HUES48 (cell line): ENCODE results near the gene DAZAP1.

Experiments used
- H3K27ac ChIP-seq: one replicate; pipeline ENCODE4 v1.7.0; 2013; ENCODE audit warnings: low read depth, low read length, inconsistent platforms
- H3K27me3 ChIP-seq: 2 replicates; pipeline ENCODE4 v1.6.1; 2013; ENCODE audit warnings: mild to moderate bottlenecking, low read length; ENCODE audit not compliant: control insufficient read depth, insufficient read depth
- H3K36me3 ChIP-seq: 2 replicates; pipeline ENCODE4 v1.6.1; 2013; ENCODE audit warnings: low read length; ENCODE audit not compliant: control insufficient read depth, insufficient read depth
- H3K4me1 ChIP-seq: 2 replicates; pipeline ENCODE4 v1.6.1; 2013; ENCODE audit warnings: mild to moderate bottlenecking, low read length; ENCODE audit not compliant: control insufficient read depth, insufficient read depth
- H3K4me3 ChIP-seq: 2 replicates; pipeline ENCODE4 v1.5.1; 2013; ENCODE audit warnings: mild to moderate bottlenecking, low read depth, low read length
- H3K9ac ChIP-seq: 2 replicates; pipeline ENCODE4 v1.6.1; 2013; ENCODE audit warnings: mild to moderate bottlenecking, low read depth, low read length, moderate library complexity
- H3K9me3 ChIP-seq: 2 replicates; pipeline ENCODE4 v1.6.1; 2013; ENCODE audit warnings: low read length; ENCODE audit not compliant: control insufficient read depth, insufficient read depth

Gene DAZAP1

DNA sequence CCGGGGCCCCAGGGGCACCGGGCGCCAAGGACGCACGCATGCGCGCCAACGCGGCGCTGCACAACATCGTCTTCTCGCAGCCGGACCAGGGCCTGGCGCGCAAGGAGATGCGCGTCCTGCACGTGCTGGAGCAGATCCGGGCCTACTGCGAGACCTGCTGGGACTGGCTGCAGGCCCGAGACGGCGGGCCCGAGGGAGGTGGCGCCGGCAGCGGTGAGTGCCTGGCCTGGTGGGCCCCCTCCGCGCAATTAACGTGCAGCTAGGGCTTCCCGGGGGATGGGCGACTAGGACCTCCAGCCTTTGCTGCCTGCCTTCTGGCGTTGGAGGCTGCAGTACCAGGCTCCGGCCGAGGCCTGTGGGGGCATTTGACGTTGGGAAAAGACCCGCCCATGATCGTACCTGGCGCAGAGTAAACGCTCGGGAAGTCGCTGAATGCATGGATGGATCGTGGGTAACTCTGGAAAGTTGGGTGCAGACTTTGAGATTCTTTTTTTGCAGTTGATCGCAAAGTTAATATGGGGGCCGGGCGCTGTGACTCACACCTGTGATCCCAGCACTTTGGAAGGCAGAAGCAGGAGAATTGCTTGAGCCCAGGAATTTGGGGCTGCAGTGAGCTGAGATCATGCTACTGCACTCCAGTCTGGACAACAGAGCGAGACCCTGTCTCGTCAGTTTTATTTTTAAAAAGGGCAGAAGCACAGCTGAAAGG, 49.8 kb downstream of the DAZAP1 start:
- H3K4me1 ChIP-seq = peaks cover 4% of the 10 kb centered on the region; the same call in 1 of the 2 replicates
- no peak overlapping the region for H3K4me3 ChIP-seq
- no peak overlapping the region for H3K27ac ChIP-seq
- no peak overlapping the region for H3K9ac ChIP-seq
- no peaks in the 10 kb centered on the region for H3K9me3 ChIP-seq
- H3K36me3 ChIP-seq = no peaks in the 10 kb centered on the region
- H3K27me3 ChIP-seq = peaks cover 27% of the 10 kb centered on the region

DNA sequence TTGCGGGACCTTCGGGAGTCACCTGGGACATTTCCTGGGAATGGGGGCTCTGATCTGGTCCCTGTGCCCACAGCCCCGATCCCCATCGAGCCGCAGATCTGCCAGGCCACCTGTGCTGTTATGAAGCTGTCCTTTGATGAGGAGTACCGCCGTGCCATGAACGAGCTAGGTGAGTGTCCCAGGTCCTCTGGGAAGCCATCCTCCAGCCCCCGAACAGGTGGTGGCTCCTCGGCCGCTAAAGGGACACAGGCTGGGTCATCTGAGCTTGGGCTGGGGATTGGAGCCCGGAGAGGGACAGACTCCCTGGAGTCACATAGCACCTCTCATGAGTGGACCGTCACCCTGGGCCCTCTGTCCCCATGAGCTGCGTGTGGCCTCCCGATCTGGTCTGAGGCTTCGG, 50.5 kb downstream of the DAZAP1 start:
- Histone ChIP-seq H3K9me3 (no peaks in the 10 kb centered on the region), H3K4me1 (no peaks in the 10 kb centered on the region), H3K27me3 (peaks cover 19% of the 10 kb centered on the region), H3K27ac (no peak overlapping the region), H3K4me3 (no peak overlapping the region), H3K9ac (no peak overlapping the region), H3K36me3 (no peaks in the 10 kb centered on the region)

DNA sequence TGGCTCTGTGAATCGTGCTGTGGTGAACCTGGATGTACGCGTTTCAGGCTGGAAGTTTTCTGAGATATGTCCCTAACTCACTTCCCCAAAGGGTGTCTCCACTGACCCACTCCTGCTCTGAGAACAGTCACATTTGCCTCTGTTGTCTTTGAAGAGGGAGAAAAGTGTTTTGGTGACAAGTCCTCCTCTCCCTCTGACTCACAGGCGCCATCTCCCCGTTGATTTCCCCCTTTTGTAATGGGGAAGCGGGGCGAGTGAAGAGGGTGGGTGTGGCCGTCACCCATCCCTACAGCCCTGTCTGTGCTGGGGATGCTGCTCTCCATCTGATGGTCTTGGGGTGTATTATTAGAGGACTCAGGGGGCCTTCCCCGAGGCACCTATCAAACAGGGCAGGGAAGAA, 52.1 kb downstream of the DAZAP1 start:
- no peak overlapping the region for H3K27ac ChIP-seq
- no peak overlapping the region for H3K9ac ChIP-seq
- no peaks in the 10 kb centered on the region for H3K36me3 ChIP-seq
- H3K9me3 ChIP-seq = no peaks in the 10 kb centered on the region
- no peak overlapping the region for H3K4me3 ChIP-seq
- no peaks in the 10 kb centered on the region for H3K4me1 ChIP-seq
- H3K27me3 ChIP-seq = peaks cover 18% of the 10 kb centered on the region

DNA sequence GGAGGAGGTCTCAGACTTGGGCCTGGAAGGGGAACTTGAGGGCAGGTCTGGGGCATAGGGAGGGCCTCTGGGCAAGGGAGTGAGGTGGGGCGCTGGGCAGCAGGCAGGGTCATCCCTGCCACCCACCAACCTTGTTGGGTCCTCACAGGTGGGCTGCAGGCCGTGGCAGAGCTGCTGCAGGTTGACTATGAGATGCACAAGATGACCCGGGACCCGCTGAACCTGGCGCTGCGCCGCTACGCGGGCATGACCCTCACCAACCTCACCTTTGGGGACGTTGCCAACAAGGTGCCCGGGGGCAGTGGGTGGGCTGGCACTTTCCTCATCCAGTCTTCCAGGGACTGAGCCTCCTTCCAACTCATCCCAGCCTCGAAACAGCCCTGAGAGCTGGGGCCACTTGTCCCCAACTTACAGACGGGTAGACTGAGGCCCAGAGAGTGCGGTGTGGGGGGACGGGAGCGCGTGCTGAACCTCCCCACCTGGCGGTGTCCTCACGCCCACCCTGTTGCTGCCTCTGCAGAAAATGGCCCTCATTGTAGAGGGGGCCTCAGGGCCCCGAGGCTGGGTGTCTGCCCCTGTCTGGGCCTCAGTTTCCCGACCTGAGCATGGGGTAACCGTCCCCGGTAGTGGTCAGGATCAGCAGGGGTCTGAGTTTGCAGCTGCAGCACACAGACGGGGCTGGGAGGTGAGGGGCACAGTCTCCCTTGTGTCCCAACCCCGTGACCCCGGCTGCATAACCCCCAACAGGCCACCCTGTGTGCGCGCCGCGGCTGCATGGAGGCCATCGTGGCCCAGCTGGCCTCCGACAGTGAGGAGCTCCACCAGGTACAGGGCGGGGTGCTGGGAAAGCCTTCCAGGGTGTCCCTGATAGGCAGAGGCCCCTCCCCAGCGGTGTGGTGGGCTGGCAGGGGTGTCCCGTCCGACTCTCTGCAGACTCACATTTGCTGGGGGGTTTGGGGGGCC, 52.9 kb downstream of the DAZAP1 start:
- no peak overlapping the region for H3K27ac ChIP-seq
- H3K4me3 ChIP-seq = no peak overlapping the region
- no peaks in the 10 kb centered on the region for H3K36me3 ChIP-seq
- peaks cover 26% of the 10 kb centered on the region for H3K27me3 ChIP-seq
- no peaks in the 10 kb centered on the region for H3K4me1 ChIP-seq
- H3K9me3 ChIP-seq = no peaks in the 10 kb centered on the region
- no peak overlapping the region for H3K9ac ChIP-seq

DNA sequence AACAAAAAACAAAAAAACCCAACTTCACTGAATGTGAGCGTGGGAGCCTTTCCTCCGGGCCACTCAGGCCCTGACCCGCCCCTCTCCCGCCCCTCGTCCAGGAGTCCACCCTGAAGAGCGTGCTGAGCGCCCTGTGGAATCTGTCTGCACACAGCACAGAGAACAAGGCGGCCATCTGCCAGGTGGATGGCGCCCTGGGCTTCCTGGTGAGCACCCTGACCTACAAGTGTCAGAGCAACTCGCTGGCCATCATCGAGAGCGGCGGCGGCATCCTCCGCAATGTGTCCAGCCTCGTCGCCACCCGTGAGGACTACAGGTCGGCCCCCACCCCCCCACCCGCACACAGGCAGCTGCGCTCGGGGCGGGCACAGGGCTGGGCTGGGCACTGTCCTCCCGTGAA, 54.5 kb downstream of the DAZAP1 start:
- Histone ChIP-seq H3K4me1 (no peaks in the 10 kb centered on the region), H3K36me3 (no peaks in the 10 kb centered on the region), H3K27me3 (peaks cover 35% of the 10 kb centered on the region), H3K27ac (no peak overlapping the region), H3K4me3 (no peak overlapping the region), H3K9ac (no peak overlapping the region), H3K9me3 (no peaks in the 10 kb centered on the region)

DNA sequence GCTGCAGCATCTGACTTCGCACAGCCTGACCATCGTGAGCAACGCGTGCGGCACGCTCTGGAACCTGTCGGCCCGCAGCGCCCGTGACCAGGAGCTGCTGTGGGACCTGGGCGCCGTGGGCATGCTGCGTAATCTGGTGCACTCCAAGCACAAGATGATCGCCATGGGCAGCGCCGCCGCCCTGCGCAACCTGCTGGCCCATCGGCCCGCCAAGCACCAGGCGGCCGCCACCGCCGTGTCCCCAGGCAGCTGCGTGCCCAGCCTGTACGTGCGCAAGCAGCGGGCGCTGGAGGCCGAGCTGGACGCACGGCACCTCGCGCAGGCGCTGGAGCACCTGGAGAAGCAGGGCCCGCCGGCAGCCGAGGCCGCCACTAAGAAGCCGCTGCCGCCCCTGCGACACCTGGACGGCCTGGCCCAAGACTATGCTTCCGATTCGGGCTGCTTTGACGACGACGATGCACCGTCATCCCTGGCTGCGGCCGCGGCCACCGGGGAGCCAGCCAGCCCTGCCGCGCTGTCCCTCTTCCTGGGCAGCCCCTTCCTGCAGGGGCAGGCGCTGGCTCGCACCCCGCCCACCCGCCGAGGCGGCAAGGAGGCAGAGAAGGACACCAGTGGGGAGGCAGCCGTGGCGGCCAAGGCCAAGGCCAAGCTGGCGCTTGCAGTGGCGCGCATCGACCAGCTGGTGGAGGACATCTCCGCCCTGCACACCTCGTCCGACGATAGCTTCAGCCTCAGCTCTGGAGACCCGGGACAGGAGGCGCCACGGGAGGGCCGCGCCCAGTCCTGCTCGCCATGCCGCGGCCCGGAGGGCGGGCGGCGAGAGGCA, 58.0 kb downstream of the DAZAP1 start:
- Histone ChIP-seq H3K36me3 (no peaks in the 10 kb centered on the region), H3K27me3 (peaks cover 63% of the 10 kb centered on the region), H3K9ac (no peak overlapping the region), H3K27ac (no peak overlapping the region), H3K4me3 (no peak overlapping the region), H3K4me1 (no peaks in the 10 kb centered on the region), H3K9me3 (no peaks in the 10 kb centered on the region)

DNA sequence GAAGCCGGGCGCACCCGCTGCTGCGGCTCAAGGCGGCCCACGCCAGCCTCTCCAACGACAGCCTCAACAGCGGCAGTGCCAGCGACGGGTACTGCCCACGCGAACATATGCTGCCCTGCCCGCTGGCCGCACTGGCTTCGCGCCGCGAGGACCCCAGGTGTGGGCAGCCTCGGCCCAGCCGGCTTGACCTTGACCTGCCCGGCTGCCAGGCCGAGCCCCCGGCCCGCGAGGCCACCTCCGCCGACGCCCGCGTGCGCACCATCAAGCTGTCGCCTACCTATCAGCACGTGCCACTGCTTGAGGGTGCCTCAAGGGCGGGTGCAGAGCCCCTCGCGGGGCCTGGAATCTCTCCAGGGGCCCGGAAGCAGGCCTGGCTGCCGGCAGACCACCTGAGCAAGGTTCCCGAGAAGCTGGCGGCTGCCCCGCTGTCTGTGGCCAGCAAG, 58.7 kb downstream of the DAZAP1 start:
- Histone ChIP-seq H3K9ac (no peak overlapping the region), H3K4me1 (peaks cover 3% of the 10 kb centered on the region; the same call in 1 of the 2 replicates), H3K36me3 (no peaks in the 10 kb centered on the region), H3K27ac (no peak overlapping the region), H3K27me3 (peaks cover 69% of the 10 kb centered on the region), H3K9me3 (no peaks in the 10 kb centered on the region), H3K4me3 (no peak overlapping the region)

DNA sequence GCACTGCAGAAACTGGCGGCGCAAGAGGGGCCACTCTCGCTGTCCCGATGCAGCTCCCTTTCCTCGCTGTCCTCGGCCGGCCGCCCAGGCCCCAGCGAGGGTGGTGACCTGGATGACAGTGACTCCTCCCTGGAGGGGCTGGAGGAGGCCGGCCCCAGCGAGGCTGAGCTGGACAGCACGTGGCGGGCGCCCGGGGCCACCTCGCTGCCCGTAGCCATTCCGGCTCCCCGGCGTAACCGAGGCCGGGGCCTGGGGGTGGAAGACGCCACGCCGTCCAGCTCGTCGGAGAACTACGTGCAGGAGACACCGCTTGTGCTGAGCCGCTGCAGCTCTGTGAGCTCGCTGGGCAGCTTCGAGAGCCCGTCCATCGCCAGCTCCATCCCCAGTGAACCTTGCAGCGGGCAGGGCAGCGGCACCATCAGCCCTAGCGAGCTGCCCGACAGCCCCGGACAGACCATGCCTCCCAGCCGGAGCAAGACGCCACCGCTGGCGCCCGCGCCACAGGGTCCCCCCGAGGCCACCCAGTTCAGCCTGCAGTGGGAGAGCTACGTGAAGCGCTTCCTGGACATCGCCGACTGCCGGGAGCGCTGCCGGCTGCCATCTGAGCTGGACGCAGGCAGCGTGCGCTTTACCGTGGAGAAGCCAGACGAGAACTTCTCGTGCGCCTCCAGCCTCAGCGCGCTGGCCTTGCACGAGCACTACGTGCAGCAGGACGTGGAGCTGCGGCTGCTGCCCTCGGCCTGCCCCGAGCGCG, 59.3 kb downstream of the DAZAP1 start:
- peaks cover 8% of the 10 kb centered on the region for H3K4me1 ChIP-seq
- H3K27ac ChIP-seq = no peak overlapping the region
- peaks cover 75% of the 10 kb centered on the region for H3K27me3 ChIP-seq
- peak overlapping the region; percentile 37; the same call in 1 of the 2 replicates for H3K4me3 ChIP-seq
- no peaks in the 10 kb centered on the region for H3K36me3 ChIP-seq
- no peaks in the 10 kb centered on the region for H3K9me3 ChIP-seq
- H3K9ac ChIP-seq = no peak overlapping the region

DNA sequence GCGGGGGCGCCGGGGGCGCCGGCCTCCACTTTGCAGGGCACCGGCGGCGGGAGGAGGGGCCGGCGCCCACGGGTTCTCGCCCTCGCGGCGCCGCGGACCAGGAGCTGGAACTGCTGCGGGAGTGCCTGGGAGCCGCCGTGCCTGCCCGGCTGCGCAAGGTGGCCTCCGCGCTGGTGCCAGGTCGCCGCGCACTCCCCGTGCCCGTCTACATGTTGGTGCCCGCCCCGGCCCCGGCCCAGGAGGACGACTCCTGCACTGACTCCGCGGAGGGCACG, 59.8 kb downstream of the DAZAP1 start:
- Histone ChIP-seq H3K36me3 (no peaks in the 10 kb centered on the region), H3K4me1 (peaks cover 8% of the 10 kb centered on the region), H3K27ac (no peak overlapping the region), H3K9me3 (no peaks in the 10 kb centered on the region), H3K27me3 (peaks cover 80% of the 10 kb centered on the region), H3K4me3 (peak overlapping the region; percentile 37; the same call in 1 of the 2 replicates), H3K9ac (no peak overlapping the region)

DNA sequence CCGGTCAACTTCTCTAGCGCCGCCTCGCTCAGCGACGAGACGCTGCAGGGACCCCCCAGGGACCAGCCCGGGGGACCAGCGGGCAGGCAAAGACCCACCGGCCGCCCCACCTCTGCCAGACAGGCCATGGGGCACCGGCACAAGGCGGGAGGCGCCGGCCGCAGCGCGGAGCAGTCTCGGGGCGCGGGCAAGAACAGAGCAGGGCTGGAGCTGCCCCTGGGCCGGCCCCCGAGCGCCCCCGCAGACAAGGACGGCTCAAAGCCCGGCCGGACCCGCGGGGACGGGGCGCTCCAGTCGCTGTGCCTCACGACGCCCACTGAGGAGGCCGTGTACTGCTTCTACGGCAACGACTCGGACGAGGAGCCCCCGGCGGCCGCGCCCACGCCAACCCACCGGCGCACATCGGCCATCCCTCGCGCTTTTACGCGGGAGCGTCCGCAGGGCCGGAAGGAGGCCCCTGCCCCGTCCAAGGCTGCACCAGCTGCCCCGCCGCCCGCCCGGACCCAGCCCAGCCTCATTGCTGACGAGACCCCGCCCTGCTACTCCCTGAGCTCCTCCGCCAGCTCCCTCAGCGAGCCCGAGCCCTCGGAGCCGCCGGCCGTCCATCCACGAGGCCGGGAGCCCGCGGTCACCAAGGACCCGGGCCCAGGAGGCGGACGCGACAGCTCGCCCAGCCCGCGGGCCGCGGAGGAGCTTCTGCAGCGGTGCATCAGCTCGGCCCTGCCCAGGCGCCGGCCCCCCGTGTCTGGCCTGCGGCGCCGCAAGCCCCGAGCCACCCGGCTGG, 60.3 kb downstream of the DAZAP1 start:
- no peaks in the 10 kb centered on the region for H3K9me3 ChIP-seq
- H3K27me3 ChIP-seq = peaks cover 86% of the 10 kb centered on the region
- peaks cover 8% of the 10 kb centered on the region for H3K4me1 ChIP-seq
- H3K9ac ChIP-seq = no peak overlapping the region
- H3K36me3 ChIP-seq = no peaks in the 10 kb centered on the region
- H3K27ac ChIP-seq = no peak overlapping the region
- H3K4me3 ChIP-seq = peak overlapping the region; percentile 29; the same call in 1 of the 2 replicates
